K562 (cell line): ENCODE data around the gene MLLT1. TPM values are rescaled to one million over a fixed set of nuclear protein-coding genes. Genes with fewer than 3 reads are reported as not detected.
A peak's percentile ranks its signal among the peaks of the same experiment; 100 is the strongest.

Experiments
- ATAC-seq: fragments of 200-7000 bp; cut with Tn5 transposase; 3 replicates; pipeline ENCODE4 v1.9.1; 2020; ENCODE audit warnings: moderate library complexity
- BruUV-seq: library from RNA; stranded (reverse); fragments of 400-500 nt; replicated peaks from 2 replicates; lab custom pipeline; 2021; lab: Mats Ljungman, UMichigan
- CTCF ChIA-PET: fragments of 300-600 bp; formaldehyde crosslinking; extraction: SDS; loops from one replicate; lab custom pipeline; 2021; ENCODE audit warnings: low intra/inter-chr PET ratio; lab: Yijun Ruan, JAX
- POLR2A ChIA-PET: fragments of 300-600, 350-650 bp; sonication (Branson Sonifier 250); formaldehyde crosslinking; extraction: SDS; loops from one replicate; lab custom pipeline; 2021; ENCODE audit warnings: antibody characterized with exemption, inconsistent platforms; lab: Yijun Ruan, JAX
- DNase-seq, 4 experiments: peaks; one replicate each; pipeline versions ENCODE4 v3.0.0 to v3.0.0-alpha.2; 2011 to 2018; ENCODE audit warnings: low spot score in 3 of 4, mixed read lengths in 3 of 4; ENCODE audit errors: extremely low read depth in 1 of 4
- FAIRE-seq: peaks from 2 replicates; lab custom pipeline; 2011; peaks lifted over from hg19 to GRCh38; lab: Jason Lieb, UNC
- H2AFZ ChIP-seq: 2 replicates; pipeline ENCODE4 v1.6.0; 2011; ENCODE audit warnings: low read depth, low read length, control low read depth, inconsistent platforms
- H3K27ac ChIP-seq: fragments of 200-600 bp; 3 replicates; pipeline ENCODE4 v1.8.0; 2011; ENCODE audit warnings: low read depth, mild to moderate bottlenecking, control low read depth, inconsistent platforms, low read length, moderate library complexity, mixed read lengths; ENCODE audit errors: extremely low read depth
- H3K27me3 ChIP-seq, 2 experiments: fragments of 300-600 bp in 1 of 2; 2 replicates in 1 of 2; 3 replicates in 1 of 2; pipeline versions ENCODE4 v1.6.0 to v1.8.0; 2011; ENCODE audit warnings: inconsistent platforms in 2 of 2, low read length in 2 of 2, mild to moderate bottlenecking in 1 of 2, mixed read lengths in 1 of 2, moderate library complexity in 1 of 2; ENCODE audit not compliant: control insufficient read depth in 2 of 2, insufficient read depth in 2 of 2
- H3K36me3 ChIP-seq: fragments of 300-600 bp; 3 replicates; pipeline ENCODE4 v1.8.0; 2011; ENCODE audit warnings: mild to moderate bottlenecking, low read length, inconsistent platforms; ENCODE audit not compliant: control insufficient read depth, insufficient read depth
- H3K4me1 ChIP-seq, 2 experiments: fragments of 200-600 bp in 1 of 2; replicated peaks in 1 of 2; 2 replicates in 1 of 2; 3 replicates in 1 of 2; pipeline versions ENCODE4 v1.5.1 to v1.8.0; 2011; ENCODE audit warnings: inconsistent platforms in 2 of 2, low read length in 2 of 2, mild to moderate bottlenecking in 1 of 2, mixed read lengths in 1 of 2, moderate library complexity in 1 of 2; ENCODE audit not compliant: control insufficient read depth in 2 of 2, insufficient read depth in 2 of 2
- H3K4me2 ChIP-seq: 2 replicates; pipeline ENCODE4 v1.6.1; 2011; ENCODE audit warnings: low read length, control low read depth, inconsistent platforms, mixed read lengths; ENCODE audit not compliant: insufficient read depth
- H3K4me3 ChIP-seq: fragments of 200-600 bp; sonication (generic), shearing (Covaris generic); 2 replicates; pipeline ENCODE4 v1.5.1; 2016; ENCODE audit warnings: control low read depth, inconsistent platforms
- H3K79me2 ChIP-seq: fragments of 200-600 bp; 3 replicates; pipeline ENCODE4 v1.8.0; 2011; ENCODE audit warnings: low read length, inconsistent platforms; ENCODE audit not compliant: control insufficient read depth, insufficient read depth
- H3K9ac ChIP-seq, 2 experiments: 2 replicates each; pipeline versions ENCODE4 v1.6.0 to v1.6.1; 2011; ENCODE audit warnings: low read depth in 2 of 2, low read length in 2 of 2, control low read depth in 1 of 2, inconsistent platforms in 1 of 2, mild to moderate bottlenecking in 1 of 2, mixed read lengths in 1 of 2; ENCODE audit not compliant: insufficient read depth in 1 of 2
- H3K9me1 ChIP-seq: one replicate; pipeline ENCODE4 v1.6.0; 2011; ENCODE audit warnings: inconsistent platforms, mild to moderate bottlenecking, low read length, moderate library complexity; ENCODE audit not compliant: control insufficient read depth, insufficient read depth
- H3K9me3 ChIP-seq: replicated peaks from 2 replicates; pipeline ENCODE4 v1.5.1; 2011; ENCODE audit warnings: low read depth, low read length, inconsistent platforms; ENCODE audit not compliant: control insufficient read depth, insufficient read depth
- H4K20me1 ChIP-seq: replicated peaks from 2 replicates; pipeline ENCODE4 v1.6.1; 2011; ENCODE audit warnings: low read length, inconsistent platforms, mixed read lengths; ENCODE audit not compliant: control insufficient read depth, insufficient read depth
- ATF7 ChIP-seq: fragments of 450-650 bp; IDR thresholded peaks from 2 replicates; pipeline ENCODE4 v1.7.1; 2014; ENCODE audit warnings: mild to moderate bottlenecking, moderate library complexity
- CAMTA2 ChIP-seq: fragments of 250-450 bp; sonication (Bioruptor Pico); conservative IDR thresholded peaks from 2 replicates; pipeline ENCODE4 v1.5.1; 2022
- E4F1 ChIP-seq: fragments of 250-450 bp; sonication (Bioruptor Pico); IDR thresholded peaks from 2 replicates; pipeline ENCODE4 v1.5.0; 2021; ENCODE audit warnings: mild to moderate bottlenecking, borderline replicate concordance
- ETS2 ChIP-seq: IDR thresholded peaks from 2 replicates; pipeline ENCODE4 v1.6.1; 2016; ENCODE audit warnings: borderline replicate concordance, missing genetic modification characterization, mild to moderate bottlenecking, moderate library complexity, missing compliant biosample characterization; ENCODE audit not compliant: poor library complexity, severe bottlenecking
- FOXJ2 ChIP-seq: fragments of 200-800 bp; sonication (Bioruptor generic); IDR thresholded peaks from 2 replicates; pipeline ENCODE4 v1.6.1; 2016; ENCODE audit warnings: missing genetic modification characterization, missing compliant biosample characterization
- GABPA ChIP-seq: fragments of 200-800 bp; sonication (Bioruptor generic); conservative IDR thresholded peaks from 2 replicates; pipeline ENCODE4 v1.6.1; 2016; ENCODE audit warnings: low read depth, missing genetic modification characterization, missing compliant biosample characterization
- HINFP ChIP-seq: fragments of 450-650 bp; conservative IDR thresholded peaks from 2 replicates; pipeline ENCODE4 v1.6.1; 2016; ENCODE audit warnings: missing genetic modification characterization, low read depth, mild to moderate bottlenecking, control low read depth, missing compliant biosample characterization
- IRF2 ChIP-seq: sonication (generic); formaldehyde crosslinking; IDR thresholded peaks from 2 replicates; pipeline ENCODE4 v1.8.1; 2022; ENCODE audit warnings: mild to moderate bottlenecking, missing genetic modification reagents
- KDM1A ChIP-seq, 2 experiments: fragments of 450-650 bp; IDR thresholded peaks; 2 replicates each; pipeline ENCODE4 v1.6.1; 2016; ENCODE audit warnings: mild to moderate bottlenecking in 2 of 2
- RCOR1 ChIP-seq, 2 experiments: IDR thresholded peaks; 2 replicates each; pipeline ENCODE4 v1.6.1; 2012; ENCODE audit warnings: low read depth in 2 of 2, low read length in 2 of 2, borderline replicate concordance in 1 of 2, improper control_type of control experiment in 1 of 2
- TAF7 ChIP-seq: fragments of 450-650 bp; IDR thresholded peaks from 2 replicates; pipeline ENCODE4 v1.6.1; 2016; ENCODE audit warnings: missing genetic modification characterization, missing compliant biosample characterization
- WGBS: fragments of 100-300 bp; shearing (Covaris generic); methylation state at CpG from one replicate; pipeline ENCODE4 v1.1.6; 2016; ENCODE audit warnings: low coverage, mixed read lengths; ENCODE audit not compliant: insufficient coverage; ENCODE audit errors: missing lambda C conversion rate; 5-methylcytosine and 5-hydroxymethylcytosine counted together
- in situ Hi-C: fragments of 300-500 bp; cut with MboI; formaldehyde crosslinking; loops from 4 replicates; pipeline ENCODE4 v1.15.0; 2018; ENCODE audit warnings: inconsistent platforms, mixed read lengths
- intact Hi-C: fragments of 100-400 bp; cut with micrococcal nuclease; formaldehyde crosslinking; loops from 2 replicates; pipeline ENCODE4 v1.14.2; 2022
- polyA plus RNA-seq, 8 experiments: library from polyadenylated mRNA; depleted of rRNA in 4 of 8; stranded (reverse) in 5 of 8; unstranded in 3 of 8; fragments of >200 nt; fragmentation: Nextera tagmentation in 2 of 8; fragmentation: Illumina TruSeq in 1 of 8; extraction: Ambion mirVana in 2 of 8; extraction: Trizol in 1 of 8; gene quantifications; 2 replicates each; pipeline versions ENCODE4 v1.2.1 to v1.2.3, GENCODE V29; 2011 to 2014; ENCODE audit warnings: inconsistent platforms in 1 of 8, missing spikeins in 1 of 8
- total RNA-seq, 7 experiments: library from RNA; depleted of rRNA in 6 of 7; stranded (reverse); fragments of >200 nt in 6 of 7; fragmentation: Illumina TruSeq in 2 of 7; extraction: Trizol in 2 of 7; gene quantifications; 2 replicates each; pipeline versions ENCODE4 v1.2.1 to v1.2.3, GENCODE V29; 2011 to 2021; ENCODE audit warnings: low replicate concordance in 1 of 7
- TF ChIP-seq, protein P1 (sequence below), 2 experiments: fragments of 200-800 bp in 1 of 2; sonication (Bioruptor generic) in 1 of 2; sonication (generic) in 1 of 2; formaldehyde crosslinking in 1 of 2; IDR thresholded peaks in 1 of 2; conservative IDR thresholded peaks in 1 of 2; 2 replicates each; pipeline versions ENCODE4 v1.5.0 to v1.6.1; 2016 to 2020; ENCODE audit warnings: missing compliant biosample characterization in 1 of 2, missing genetic modification characterization in 1 of 2, missing genetic modification reagents in 1 of 2
- TF ChIP-seq, protein P2 (sequence below): fragments of 250-450 bp; sonication (Bioruptor Pico); IDR thresholded peaks from 2 replicates; pipeline ENCODE4 v1.5.0; 2020; ENCODE audit warnings: mild to moderate bottlenecking

Gene MLLT1
- total and polyA plus RNA-seq, 9 of the 15 experiments (the other 6 are each of a cell fraction or from before 2014, with no cell fraction given) = 0.23 to 63.5 (median 15.4) TPM

DNA sequence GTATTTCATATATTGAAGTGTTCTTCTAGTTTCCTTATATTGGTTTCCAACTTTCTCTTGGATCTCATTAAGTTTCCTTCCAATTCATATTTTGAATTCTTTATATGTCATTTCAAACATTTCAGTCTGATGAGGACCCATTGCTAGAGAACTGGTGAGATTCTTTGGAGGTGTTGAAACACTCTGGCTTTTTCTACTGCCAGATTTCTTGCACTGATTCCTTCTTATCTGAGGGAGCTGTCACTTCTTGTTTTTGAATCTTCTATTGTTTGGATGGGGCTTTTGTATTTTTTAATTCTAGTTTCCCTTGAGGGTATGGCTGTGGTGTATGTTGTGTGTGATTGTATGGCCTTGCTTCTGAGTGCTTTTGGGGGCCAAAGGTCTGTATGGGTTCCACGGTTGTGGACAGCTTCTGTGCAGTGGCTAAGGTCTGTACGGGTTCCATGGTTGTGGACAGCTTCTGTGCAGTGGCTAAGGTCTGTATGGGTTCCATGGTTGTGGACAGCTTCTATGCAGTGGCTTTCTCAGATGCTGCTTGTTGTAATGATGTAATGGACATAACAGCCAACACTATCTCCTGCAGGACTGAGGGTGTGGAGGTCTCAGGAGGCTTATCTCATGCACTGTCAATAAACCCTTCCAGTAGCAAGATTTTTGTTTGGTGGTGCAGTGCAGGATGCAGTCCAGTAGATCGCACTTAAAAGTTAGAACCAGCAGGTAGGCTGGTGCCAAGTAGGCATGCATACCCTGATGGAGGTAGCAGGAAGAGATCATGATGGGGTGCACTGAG lies 107.5 kb downstream of the MLLT1 start:
- ATAC-seq (no peak), DNase-seq (no peak), FAIRE-seq (no peak)
- H3K4me1 ChIP-seq = no peaks in the 10 kb centered on the region; a peak in 1 of 5 replicates
- no peak overlapping the region for H3K27ac ChIP-seq
- no peak overlapping the region for H3K4me3 ChIP-seq
- WGBS = 0% methylated on average over 3 of the region's 3 CpGs
- POLR2A ChIA-PET = no interaction called here
- BruUV-seq = no TSS peak
- no peak overlapping the region; a peak in 1 of 4 replicates for H3K9ac ChIP-seq
- no peaks in the 10 kb centered on the region for H3K9me1 ChIP-seq
- H3K27me3 ChIP-seq = peaks cover 0 to 22% of the 10 kb centered on the region in 2 experiments; a peak in 3 of 5 replicates
- no peaks in the 10 kb centered on the region for H3K36me3 ChIP-seq
- H2AFZ ChIP-seq = no peak overlapping the region
- H3K79me2 ChIP-seq = no peaks in the 10 kb centered on the region
- in situ Hi-C loops = no loop called here
- H3K4me2 ChIP-seq = no peak overlapping the region
- intact Hi-C loops = no loop called here
- CTCF ChIA-PET = no interaction called here
- H4K20me1 ChIP-seq = no peaks in the 10 kb centered on the region
- H3K9me3 ChIP-seq = no peaks in the 10 kb centered on the region
- TF ChIP-seq FOXJ2 (tag) (no peak), ATF7 (no peak), E4F1 (CRISPR knock-in tag) (no peak), HINFP (tag) (no peak), CAMTA2 (CRISPR knock-in tag) (no peak), KDM1A (IDR thresholded peaks at IDR 0.05) (peak; percentile 56 to 63; a peak in 3 of 4 replicates), RCOR1 (IDR thresholded peaks at IDR 0.05; ENCODE audit: borderline replicate concordance in 1 of 2, low read depth in 2 of 2, low read length in 2 of 2) (0 out of 4 replicates have a peak, but pooled peaks of 1 of the 2 experiments have one; percentile 27), TAF7 (tag) (no peak), ETS2 (no peak), GABPA (tag) (no peak), IRF2 (CRISPR knock-in tag) (no peak)
- TF ChIP-seq, protein P1, sequence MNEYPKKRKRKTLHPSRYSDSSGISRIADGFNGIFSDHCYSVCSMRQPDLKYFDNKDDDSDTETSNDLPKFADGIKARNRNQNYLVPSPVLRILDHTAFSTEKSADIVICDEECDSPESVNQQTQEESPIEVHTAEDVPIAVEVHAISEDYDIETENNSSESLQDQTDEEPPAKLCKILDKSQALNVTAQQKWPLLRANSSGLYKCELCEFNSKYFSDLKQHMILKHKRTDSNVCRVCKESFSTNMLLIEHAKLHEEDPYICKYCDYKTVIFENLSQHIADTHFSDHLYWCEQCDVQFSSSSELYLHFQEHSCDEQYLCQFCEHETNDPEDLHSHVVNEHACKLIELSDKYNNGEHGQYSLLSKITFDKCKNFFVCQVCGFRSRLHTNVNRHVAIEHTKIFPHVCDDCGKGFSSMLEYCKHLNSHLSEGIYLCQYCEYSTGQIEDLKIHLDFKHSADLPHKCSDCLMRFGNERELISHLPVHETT (CRISPR knock-in tag; conservative IDR thresholded peaks at IDR 0.05 in 1 of 2, IDR thresholded peaks at IDR 0.05 in 1 of 2) = no peak
- TF ChIP-seq, protein P2, sequence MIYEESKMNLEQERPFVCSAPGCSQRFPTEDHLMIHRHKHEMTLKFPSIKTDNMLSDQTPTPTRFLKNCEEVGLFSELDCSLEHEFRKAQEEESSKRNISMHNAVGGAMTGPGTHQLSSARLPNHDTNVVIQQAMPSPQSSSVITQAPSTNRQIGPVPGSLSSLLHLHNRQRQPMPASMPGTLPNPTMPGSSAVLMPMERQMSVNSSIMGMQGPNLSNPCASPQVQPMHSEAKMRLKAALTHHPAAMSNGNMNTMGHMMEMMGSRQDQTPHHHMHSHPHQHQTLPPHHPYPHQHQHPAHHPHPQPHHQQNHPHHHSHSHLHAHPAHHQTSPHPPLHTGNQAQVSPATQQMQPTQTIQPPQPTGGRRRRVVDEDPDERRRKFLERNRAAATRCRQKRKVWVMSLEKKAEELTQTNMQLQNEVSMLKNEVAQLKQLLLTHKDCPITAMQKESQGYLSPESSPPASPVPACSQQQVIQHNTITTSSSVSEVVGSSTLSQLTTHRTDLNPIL (CRISPR knock-in tag) = no peak
